Measurements from ENCODE around the gene KMT2A. TPM values are rescaled to one million over a fixed set of nuclear protein-coding genes. Genes with fewer than 3 reads are reported as not detected.
"Not testable (repeated sequence)": the region's sequence is repeated elsewhere in the genome, so short reads cannot be mapped to it uniquely, and the experiment has no call there.

The KMT2A gene
- total RNA-seq, 1 experiment from 2014 or later: 116 TPM

DNA sequence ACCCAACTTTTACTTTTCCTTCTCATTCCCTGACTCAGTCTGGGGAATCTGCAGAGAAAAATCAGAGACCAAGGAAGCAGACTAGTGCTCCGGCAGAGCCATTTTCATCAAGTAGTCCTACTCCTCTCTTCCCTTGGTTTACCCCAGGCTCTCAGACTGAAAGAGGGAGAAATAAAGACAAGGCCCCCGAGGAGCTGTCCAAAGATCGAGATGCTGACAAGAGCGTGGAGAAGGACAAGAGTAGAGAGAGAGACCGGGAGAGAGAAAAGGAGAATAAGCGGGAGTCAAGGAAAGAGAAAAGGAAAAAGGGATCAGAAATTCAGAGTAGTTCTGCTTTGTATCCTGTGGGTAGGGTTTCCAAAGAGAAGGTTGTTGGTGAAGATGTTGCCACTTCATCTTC, 37.2 kb downstream of the KMT2A start:
- Histone ChIP-seq H3K27ac (ENCODE audit: low read depth, low read length, poor library complexity, severe bottlenecking) (no peak overlapping the region), H3K36me3 (ENCODE audit: insufficient read depth, low read length, poor library complexity, severe bottlenecking) (peaks cover 43% of the 10 kb centered on the region), H3K4me3 (ENCODE audit: low read depth, low read length, poor library complexity, severe bottlenecking) (no peak overlapping the region), H3K9me3 (ENCODE audit: low read depth, low read length, poor library complexity, severe bottlenecking) (no peaks in the 10 kb centered on the region), H3K4me1 (ENCODE audit: insufficient read depth, low read length, poor library complexity, severe bottlenecking) (no peaks in the 10 kb centered on the region), H3K27me3 (replicated peaks; ENCODE audit: insufficient read depth, low read depth, low read length, poor library complexity) (no peaks in the 10 kb centered on the region)
- no peak for TF ChIP-seq CTCF (conservative IDR thresholded peaks at IDR 0.05; ENCODE audit: low read depth, low read length)
- no peak for TF ChIP-seq EZH2 (IDR thresholded peaks at IDR 0.05; ENCODE audit: borderline replicate concordance, low read depth, low read length, poor library complexity, severe bottlenecking)
- ChIA-PET CTCF (no interaction called here), POLR2A (ENCODE audit: low non-redundant PET) (no interaction called here)
- no peak for DNase-seq (ENCODE audit: low spot score)
- intact Hi-C loops (cut with micrococcal nuclease; ENCODE audit: unreplicated experiment): no loop called here
- no TSS peak for BruUV-seq (replicated peaks)

GRCh38 chr11:118476676-118477075, 40.4 kb downstream of the KMT2A start:
- Histone ChIP-seq H3K4me3 (ENCODE audit: low read depth, low read length, poor library complexity, severe bottlenecking) (no peak overlapping the region), H3K9me3 (ENCODE audit: low read depth, low read length, poor library complexity, severe bottlenecking) (no peaks in the 10 kb centered on the region), H3K36me3 (ENCODE audit: insufficient read depth, low read length, poor library complexity, severe bottlenecking) (peaks cover 65% of the 10 kb centered on the region), H3K27ac (ENCODE audit: low read depth, low read length, poor library complexity, severe bottlenecking) (no peak overlapping the region), H3K4me1 (ENCODE audit: insufficient read depth, low read length, poor library complexity, severe bottlenecking) (no peaks in the 10 kb centered on the region), H3K27me3 (replicated peaks; ENCODE audit: insufficient read depth, low read depth, low read length, poor library complexity) (no peaks in the 10 kb centered on the region)
- POLR2A ChIA-PET (ENCODE audit: low non-redundant PET): no interaction called here
- CTCF ChIA-PET: no interaction called here
- TF ChIP-seq CTCF (conservative IDR thresholded peaks at IDR 0.05; ENCODE audit: low read depth, low read length): no peak
- TF ChIP-seq EZH2 (IDR thresholded peaks at IDR 0.05; ENCODE audit: borderline replicate concordance, low read depth, low read length, poor library complexity, severe bottlenecking): no peak
- no peak for DNase-seq (ENCODE audit: low spot score)
- intact Hi-C loops (cut with micrococcal nuclease; ENCODE audit: unreplicated experiment): no loop called here
- no TSS peak for BruUV-seq (replicated peaks)

- POLR2A ChIA-PET (ENCODE audit: low non-redundant PET); H3K4me3 ChIP-seq (ENCODE audit: low read depth, low read length, poor library complexity, severe bottlenecking); H3K27ac ChIP-seq (ENCODE audit: low read depth, low read length, poor library complexity, severe bottlenecking); DNase-seq (ENCODE audit: low spot score); H3K4me1 ChIP-seq (ENCODE audit: insufficient read depth, low read length, poor library complexity, severe bottlenecking); H3K27me3 ChIP-seq (replicated peaks; ENCODE audit: insufficient read depth, low read depth, low read length, poor library complexity); H3K9me3 ChIP-seq (ENCODE audit: low read depth, low read length, poor library complexity, severe bottlenecking); CTCF ChIA-PET; BruUV-seq (replicated peaks): not testable (repeated sequence)
- H3K36me3 ChIP-seq (ENCODE audit: insufficient read depth, low read length, poor library complexity, severe bottlenecking): peaks cover 93% of the 10 kb centered on the region
- intact Hi-C loops (cut with micrococcal nuclease; ENCODE audit: unreplicated experiment): loop anchor here (10.0 kb wide), 1 partner anchor 186 kb away; no protein-coding TSS in a partner anchor
These were observed 44.9 kb downstream of the KMT2A start for GRCh38 chr11:118481238-118481637.

GRCh38 chr11:118484405-118484804, 48.1 kb downstream of the KMT2A start:
- no peak for TF ChIP-seq CTCF (conservative IDR thresholded peaks at IDR 0.05; ENCODE audit: low read depth, low read length)
- TF ChIP-seq EZH2 (IDR thresholded peaks at IDR 0.05; ENCODE audit: borderline replicate concordance, low read depth, low read length, poor library complexity, severe bottlenecking): no peak
- BruUV-seq (replicated peaks): no TSS peak
- Histone ChIP-seq H3K4me3 (ENCODE audit: low read depth, low read length, poor library complexity, severe bottlenecking) (no peak overlapping the region), H3K27ac (ENCODE audit: low read depth, low read length, poor library complexity, severe bottlenecking) (no peak overlapping the region), H3K9me3 (ENCODE audit: low read depth, low read length, poor library complexity, severe bottlenecking) (no peaks in the 10 kb centered on the region), H3K4me1 (ENCODE audit: insufficient read depth, low read length, poor library complexity, severe bottlenecking) (no peaks in the 10 kb centered on the region), H3K27me3 (replicated peaks; ENCODE audit: insufficient read depth, low read depth, low read length, poor library complexity) (no peaks in the 10 kb centered on the region), H3K36me3 (ENCODE audit: insufficient read depth, low read length, poor library complexity, severe bottlenecking) (peaks cover 89% of the 10 kb centered on the region)
- intact Hi-C loops (cut with micrococcal nuclease; ENCODE audit: unreplicated experiment): loop anchor here (10.0 kb wide), 1 partner anchor 190 kb away; no protein-coding TSS in a partner anchor
- no peak for DNase-seq (ENCODE audit: low spot score)
- ChIA-PET POLR2A (ENCODE audit: low non-redundant PET) (no interaction called here), CTCF (no interaction called here)

Data from A673 (cell line).